Smooth muscle cell (in vitro differentiated cells): Measurements from ENCODE around the gene CDKAL1. TPM values are rescaled to one million over a fixed set of nuclear protein-coding genes. Genes with fewer than 3 reads are reported as not detected.

Experiments used
- DNase-seq: peaks from one replicate; lab custom pipeline; 2025; ENCODE audit not compliant: unreplicated experiment; lab: John Stamatoyannopoulos, UW
- H2AFZ ChIP-seq: fragments of 200-600 bp; sonication (generic); 2 replicates; pipeline ENCODE4 v1.6.0; 2016; ENCODE audit warnings: antibody characterized with exemption, low read depth, mild to moderate bottlenecking
- H3F3A ChIP-seq: fragments of 200-600 bp; sonication (generic); 2 replicates; pipeline ENCODE4 v1.6.0; 2017; ENCODE audit warnings: antibody characterized with exemption, low read depth
- H3K27ac ChIP-seq: fragments of 200-600 bp; sonication (generic); 2 replicates; pipeline ENCODE4 v1.5.1; 2016; ENCODE audit warnings: low read depth, mild to moderate bottlenecking
- H3K27me3 ChIP-seq: fragments of 200-600 bp; sonication (generic); 2 replicates; pipeline ENCODE4 v1.6.1; 2016; ENCODE audit warnings: low read depth, mild to moderate bottlenecking
- H3K36me3 ChIP-seq: fragments of 200-600 bp; sonication (generic); 2 replicates; pipeline ENCODE4 v1.5.1; 2016; ENCODE audit warnings: low read depth
- H3K4me1 ChIP-seq: fragments of 200-600 bp; sonication (generic); 2 replicates; pipeline ENCODE4 v1.5.1; 2016; ENCODE audit warnings: low read depth
- H3K4me2 ChIP-seq: fragments of 200-600 bp; sonication (generic); 2 replicates; pipeline ENCODE4 v1.6.0; 2016; ENCODE audit warnings: mild to moderate bottlenecking
- H3K4me3 ChIP-seq: fragments of 200-600 bp; sonication (generic); 2 replicates; pipeline ENCODE4 v1.5.1; 2016; ENCODE audit warnings: mild to moderate bottlenecking
- H3K79me2 ChIP-seq: fragments of 200-600 bp; sonication (generic); 2 replicates; pipeline ENCODE4 v1.6.0; 2016; ENCODE audit warnings: low read depth, mild to moderate bottlenecking
- H3K9ac ChIP-seq: fragments of 200-600 bp; sonication (generic); 2 replicates; pipeline ENCODE4 v1.6.0; 2016; ENCODE audit warnings: low read depth
- H3K9me3 ChIP-seq: fragments of 200-600 bp; sonication (generic); replicated peaks from 2 replicates; pipeline ENCODE4 v1.5.1; 2016; ENCODE audit warnings: low read depth
- H4K20me1 ChIP-seq: fragments of 200-600 bp; sonication (generic); 2 replicates; pipeline ENCODE4 v1.6.0; 2016; ENCODE audit warnings: low read depth
- WGBS: methylation state at CpG from one replicate; pipeline ENCODE4 v1.1.7; 2016; ENCODE audit warnings: low lambda C conversion rate; 5-methylcytosine and 5-hydroxymethylcytosine counted together
- polyA plus RNA-seq: library from polyadenylated mRNA; unstranded; fragments of >200 nt; fragmentation: Nextera tagmentation; extraction: Ambion mirVana; gene quantifications from 2 replicates; pipeline ENCODE4 v1.2.1, GENCODE V29; 2016
- total RNA-seq: library from RNA; depleted of rRNA; stranded (reverse); fragments of >200 nt; gene quantifications from 2 replicates; pipeline ENCODE4 v1.2.3, GENCODE V29; 2014
- TF ChIP-seq, protein P1 (sequence below): fragments of 200-600 bp; sonication (generic); IDR thresholded peaks from 2 replicates; pipeline ENCODE4 v1.5.1; 2017; ENCODE audit warnings: borderline replicate concordance, mild to moderate bottlenecking, antibody characterized with exemption; ENCODE audit not compliant: insufficient read depth, poor library complexity, severe bottlenecking

The CDKAL1 gene
- total and polyA plus RNA-seq, 2 experiments from 2014 or later, result 16.5 to 16.6 TPM

DNA sequence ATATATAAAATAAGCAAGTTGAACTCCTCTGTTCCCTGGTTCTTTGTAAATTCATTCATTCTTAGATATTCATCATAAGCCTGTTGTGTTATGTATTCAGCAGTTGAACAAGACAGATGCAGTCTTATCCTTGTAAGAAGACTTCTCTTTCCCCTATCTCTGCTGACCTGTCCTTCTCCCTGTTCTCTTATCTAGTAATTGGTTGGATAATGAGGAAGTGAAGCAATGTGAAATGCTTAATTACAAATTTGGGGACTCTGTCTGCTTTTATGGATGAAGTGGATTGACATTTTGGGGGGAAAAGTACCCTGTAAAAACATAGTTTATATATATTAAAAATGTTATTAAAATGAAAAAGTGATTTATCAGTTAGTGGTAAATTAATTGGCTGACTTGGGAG, 37.0 kb downstream of the CDKAL1 start:
- Histone ChIP-seq H3K36me3 (no peaks in the 10 kb centered on the region), H3K79me2 (peaks cover 13% of the 10 kb centered on the region), H3K4me3 (no peak overlapping the region), H4K20me1 (no peaks in the 10 kb centered on the region), H3K4me1 (no peaks in the 10 kb centered on the region), H3K27ac (no peak overlapping the region), H3K9ac (no peak overlapping the region), H2AFZ (no peak overlapping the region), H3F3A (peaks cover 3% of the 10 kb centered on the region), H3K9me3 (no peaks in the 10 kb centered on the region), H3K27me3 (no peaks in the 10 kb centered on the region), H3K4me2 (no peak overlapping the region)
- TF ChIP-seq, protein P1, sequence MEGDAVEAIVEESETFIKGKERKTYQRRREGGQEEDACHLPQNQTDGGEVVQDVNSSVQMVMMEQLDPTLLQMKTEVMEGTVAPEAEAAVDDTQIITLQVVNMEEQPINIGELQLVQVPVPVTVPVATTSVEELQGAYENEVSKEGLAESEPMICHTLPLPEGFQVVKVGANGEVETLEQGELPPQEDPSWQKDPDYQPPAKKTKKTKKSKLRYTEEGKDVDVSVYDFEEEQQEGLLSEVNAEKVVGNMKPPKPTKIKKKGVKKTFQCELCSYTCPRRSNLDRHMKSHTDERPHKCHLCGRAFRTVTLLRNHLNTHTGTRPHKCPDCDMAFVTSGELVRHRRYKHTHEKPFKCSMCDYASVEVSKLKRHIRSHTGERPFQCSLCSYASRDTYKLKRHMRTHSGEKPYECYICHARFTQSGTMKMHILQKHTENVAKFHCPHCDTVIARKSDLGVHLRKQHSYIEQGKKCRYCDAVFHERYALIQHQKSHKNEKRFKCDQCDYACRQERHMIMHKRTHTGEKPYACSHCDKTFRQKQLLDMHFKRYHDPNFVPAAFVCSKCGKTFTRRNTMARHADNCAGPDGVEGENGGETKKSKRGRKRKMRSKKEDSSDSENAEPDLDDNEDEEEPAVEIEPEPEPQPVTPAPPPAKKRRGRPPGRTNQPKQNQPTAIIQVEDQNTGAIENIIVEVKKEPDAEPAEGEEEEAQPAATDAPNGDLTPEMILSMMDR, result no peak
- no peak for DNase-seq

DNA sequence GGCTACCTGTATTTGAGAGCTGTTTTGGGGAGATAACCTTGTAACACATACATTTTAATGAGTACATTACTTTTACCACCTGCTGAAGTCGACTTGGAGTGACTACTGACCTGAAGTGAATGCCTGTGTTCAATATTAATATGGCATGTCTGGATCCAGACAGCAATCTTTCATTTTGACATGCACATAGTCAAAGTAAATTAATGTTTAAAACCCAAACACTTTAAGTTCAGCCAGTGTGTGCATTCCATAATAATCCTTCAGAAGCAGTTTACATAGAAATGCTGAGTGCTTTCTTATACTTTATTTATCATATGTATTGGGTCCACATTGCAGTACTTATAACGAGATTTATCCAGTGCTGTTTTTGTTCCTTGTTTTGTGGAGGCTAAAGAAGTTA, 38.0 kb downstream of the CDKAL1 start:
- Histone ChIP-seq H3K9ac (no peak overlapping the region), H3K36me3 (no peaks in the 10 kb centered on the region), H3K4me2 (no peak overlapping the region), H3K27ac (no peak overlapping the region), H3F3A (peaks cover 3% of the 10 kb centered on the region), H3K79me2 (peaks cover 7% of the 10 kb centered on the region), H4K20me1 (no peaks in the 10 kb centered on the region), H3K4me3 (no peak overlapping the region), H3K4me1 (no peaks in the 10 kb centered on the region), H3K27me3 (no peaks in the 10 kb centered on the region), H2AFZ (no peak overlapping the region), H3K9me3 (no peaks in the 10 kb centered on the region)
- 86% methylated on average over 2 of the region's 2 CpGs for WGBS
- TF ChIP-seq, protein P1, result no peak
- no peak for DNase-seq

DNA sequence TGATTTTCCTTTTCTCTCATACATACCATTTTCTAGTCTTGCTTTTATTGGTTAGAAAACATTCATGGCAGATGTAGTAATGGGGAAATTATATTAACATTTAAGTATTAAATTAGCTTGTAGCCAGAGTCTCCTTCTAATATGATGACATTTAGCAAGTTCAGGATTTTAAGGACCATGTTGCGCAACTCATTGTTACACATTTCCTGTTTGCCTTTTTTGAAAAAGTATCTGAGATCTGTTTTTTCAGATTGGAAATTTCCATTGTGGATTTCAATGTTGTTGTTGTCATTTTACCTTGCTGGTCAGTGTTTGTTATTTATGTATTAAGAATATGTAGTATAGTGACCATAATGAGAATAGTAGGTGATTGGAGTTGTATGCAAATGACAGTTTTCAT, 38.7 kb downstream of the CDKAL1 start:
- Histone ChIP-seq H3F3A (peaks cover 3% of the 10 kb centered on the region), H2AFZ (no peak overlapping the region), H3K4me1 (no peaks in the 10 kb centered on the region), H3K9me3 (no peaks in the 10 kb centered on the region), H3K4me2 (no peak overlapping the region), H3K79me2 (peaks cover 7% of the 10 kb centered on the region), H3K4me3 (no peak overlapping the region), H3K36me3 (no peaks in the 10 kb centered on the region), H3K9ac (no peak overlapping the region), H3K27me3 (no peaks in the 10 kb centered on the region), H4K20me1 (no peaks in the 10 kb centered on the region), H3K27ac (no peak overlapping the region)
- TF ChIP-seq, protein P1, result no peak
- WGBS, result 100% methylated on average over 1 of the region's 1 CpG
- no peak for DNase-seq

DNA sequence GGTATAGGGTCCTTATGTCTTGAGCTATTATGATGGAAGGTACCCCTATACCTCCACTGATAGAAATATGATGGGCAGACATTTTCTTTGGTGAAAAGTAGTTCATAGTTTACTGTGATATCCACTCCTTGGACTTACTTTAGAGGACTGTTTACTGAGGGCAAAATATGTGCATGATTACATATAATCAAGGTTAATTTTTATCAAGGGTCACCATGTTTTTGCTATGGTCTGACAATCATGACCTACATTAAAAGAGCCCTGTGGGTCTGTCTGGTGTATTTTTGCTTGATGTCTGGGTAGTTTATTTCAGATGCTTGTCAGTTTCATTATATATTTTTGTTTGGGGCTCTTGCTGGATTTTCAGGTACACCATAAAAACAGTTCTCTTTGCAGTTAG, 40.1 kb downstream of the CDKAL1 start:
- H3K79me2 ChIP-seq, result peaks cover 7% of the 10 kb centered on the region
- peaks cover 3% of the 10 kb centered on the region for H3F3A ChIP-seq
- H3K4me2 ChIP-seq, result no peak overlapping the region
- no peaks in the 10 kb centered on the region for H3K9me3 ChIP-seq
- H3K9ac ChIP-seq, result no peak overlapping the region
- no peak overlapping the region for H3K27ac ChIP-seq
- no peak overlapping the region for H2AFZ ChIP-seq
- no peak overlapping the region for H3K4me3 ChIP-seq
- H3K27me3 ChIP-seq, result no peaks in the 10 kb centered on the region
- TF ChIP-seq, protein P1, result no peak
- no peaks in the 10 kb centered on the region for H3K36me3 ChIP-seq
- H4K20me1 ChIP-seq, result no peaks in the 10 kb centered on the region
- no peak for DNase-seq
- no peaks in the 10 kb centered on the region for H3K4me1 ChIP-seq
